H54 (cell line): ENCODE data around the gene CAMTA1.

Experiments used
- DNase-seq: peaks from one replicate; pipeline ENCODE4 v3.0.0; 2011; ENCODE audit warnings: low spot score, mixed read lengths; ENCODE audit not compliant: insufficient read length
- FAIRE-seq: peaks from 3 replicates; lab custom pipeline; 2011; peaks lifted over from hg19 to GRCh38; lab: Jason Lieb, UNC
- POLR2A ChIP-seq: IDR thresholded peaks from 2 replicates; pipeline ENCODE4 v1.6.1; 2011; ENCODE audit warnings: low read depth, mild to moderate bottlenecking, low read length

The CAMTA1 gene

GRCh38 chr1:7524341-7525337 is 739.4 kb downstream of the CAMTA1 start:
- DNase-seq (no peak), FAIRE-seq (no peak)
- TF ChIP-seq POLR2A = no peak

DNA sequence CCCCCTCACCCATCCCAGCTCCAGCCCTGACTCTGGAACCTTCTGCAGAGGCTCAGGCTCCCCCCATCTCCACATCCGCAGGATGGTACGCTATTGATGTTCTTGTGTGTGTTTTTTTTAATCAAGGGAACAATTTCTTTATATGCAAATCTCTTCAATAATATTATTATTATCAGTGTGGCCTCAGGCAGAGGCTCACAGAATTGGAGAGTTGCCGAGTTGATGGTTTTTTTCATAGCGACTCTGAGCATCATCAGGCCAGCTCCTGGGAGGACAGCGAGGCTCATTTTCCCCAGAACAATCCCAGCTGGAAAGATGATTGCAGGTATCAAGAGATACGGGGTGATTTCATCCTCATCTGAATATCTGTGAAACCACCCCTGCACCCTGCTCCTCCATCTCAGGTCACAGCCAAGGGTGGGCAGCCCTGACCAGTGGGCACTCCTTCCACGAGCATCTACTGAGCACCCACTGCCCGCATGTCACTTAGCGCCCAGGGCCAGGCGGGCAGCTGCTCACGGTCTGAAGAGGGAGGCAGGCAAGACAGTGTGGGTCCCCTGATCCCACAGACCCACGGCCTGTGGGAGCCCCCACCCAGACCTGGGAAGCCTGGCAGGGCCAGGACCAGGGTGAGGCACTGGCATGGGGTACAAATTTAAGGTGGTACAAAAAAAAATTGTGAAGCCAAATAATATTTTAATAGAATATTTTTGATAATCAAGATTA is 740.2 kb downstream of the CAMTA1 start:
- TF ChIP-seq POLR2A = no peak
- DNase-seq = no peak
- FAIRE-seq = no peak

- no peak for FAIRE-seq
- no peak for TF ChIP-seq POLR2A
- DNase-seq = peak; percentile 52
These were observed 741.1 kb downstream of the CAMTA1 start for GRCh38 chr1:7526196-7526866.

- FAIRE-seq (no peak), DNase-seq (peak; percentile 32)
- no peak for TF ChIP-seq POLR2A
These were observed 741.8 kb downstream of the CAMTA1 start for GRCh38 chr1:7526867-7527732.

DNA sequence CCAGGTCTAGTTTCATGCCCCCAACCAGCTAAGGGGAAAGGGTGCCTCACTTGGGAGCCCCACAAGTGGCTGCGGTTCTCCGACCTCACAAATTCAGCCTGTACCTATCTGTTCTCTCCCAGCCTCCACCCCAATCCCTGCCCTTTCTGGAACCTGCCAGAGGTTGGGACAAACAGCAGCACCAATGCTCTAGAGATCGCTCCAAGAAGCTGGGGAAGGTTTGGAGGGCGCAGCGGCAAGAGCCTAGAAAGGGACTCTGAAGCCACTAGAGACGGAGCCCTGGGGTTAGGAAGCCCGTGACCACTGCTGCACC is 742.4 kb downstream of the CAMTA1 start:
- DNase-seq = no peak
- FAIRE-seq = no peak
- no peak for TF ChIP-seq POLR2A

GRCh38 chr1:7528386-7529198 is 743.3 kb downstream of the CAMTA1 start:
- TF ChIP-seq POLR2A = no peak
- no peak for FAIRE-seq
- no peak for DNase-seq

- no peak for TF ChIP-seq POLR2A
- FAIRE-seq (no peak), DNase-seq (no peak)
These were observed 744.7 kb downstream of the CAMTA1 start for GRCh38 chr1:7529917-7530316.

GRCh38 chr1:7531562-7532340 is 746.5 kb downstream of the CAMTA1 start:
- DNase-seq = no peak
- no peak for FAIRE-seq
- TF ChIP-seq POLR2A = no peak

DNA sequence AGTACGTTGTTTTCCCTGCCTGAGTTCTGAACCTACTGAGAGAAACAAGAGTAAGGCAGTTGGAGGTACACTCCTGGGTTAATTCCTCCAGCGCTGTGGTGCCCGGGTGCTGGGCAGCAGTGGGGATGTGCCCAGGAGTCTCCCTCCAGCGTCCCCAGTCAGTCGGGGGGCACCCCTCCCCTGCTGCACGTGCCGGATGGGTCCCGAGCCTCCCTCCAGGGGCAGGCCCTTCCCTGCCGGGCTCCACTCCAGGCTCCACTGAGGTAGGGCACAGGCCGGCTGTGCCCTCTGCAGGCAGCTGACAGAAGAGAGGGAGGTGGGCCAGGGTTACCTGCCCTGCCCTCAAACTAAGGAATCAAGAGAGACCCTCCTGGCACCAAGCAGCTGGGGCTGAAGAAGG is 747.8 kb downstream of the CAMTA1 start:
- no peak for FAIRE-seq
- TF ChIP-seq POLR2A = no peak
- no peak for DNase-seq

DNA sequence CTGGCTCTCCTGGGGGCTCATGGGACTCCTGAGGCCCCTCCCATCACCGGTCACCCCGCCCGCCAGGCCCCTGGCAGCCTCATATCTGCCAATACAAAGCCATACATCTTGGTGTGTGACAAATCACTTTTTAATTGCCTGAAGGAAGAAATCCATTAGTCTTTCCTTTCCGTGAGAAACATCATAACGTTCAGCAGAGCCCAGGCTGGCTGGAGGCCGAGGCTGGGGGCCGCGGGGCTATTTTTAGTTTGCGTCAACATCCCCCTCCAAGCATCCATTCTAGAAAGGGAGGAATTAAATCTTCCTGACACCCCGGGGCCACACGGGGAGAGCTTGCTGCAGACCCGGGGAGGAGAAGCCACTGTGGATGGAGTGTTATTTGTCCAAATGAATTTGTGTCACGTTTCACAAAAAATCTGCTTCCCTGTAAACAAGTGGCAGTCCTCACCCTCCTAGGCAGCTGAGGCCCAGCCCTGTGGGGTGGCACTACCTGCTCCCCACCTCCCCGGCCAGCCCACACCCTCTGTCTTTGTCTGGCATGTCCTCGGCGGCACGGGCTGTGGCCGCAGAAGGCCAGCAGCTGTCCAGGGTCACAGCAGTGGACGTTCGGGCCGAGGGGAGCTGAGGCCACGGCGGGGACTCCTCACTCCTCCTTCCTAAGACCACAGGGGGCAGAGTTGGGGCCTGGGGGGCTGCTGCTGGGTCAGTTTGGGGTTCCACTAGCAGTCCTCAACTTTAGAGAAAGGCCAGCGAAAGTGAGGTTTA is 749.0 kb downstream of the CAMTA1 start:
- FAIRE-seq (no peak), DNase-seq (no peak)
- no peak for TF ChIP-seq POLR2A

DNA sequence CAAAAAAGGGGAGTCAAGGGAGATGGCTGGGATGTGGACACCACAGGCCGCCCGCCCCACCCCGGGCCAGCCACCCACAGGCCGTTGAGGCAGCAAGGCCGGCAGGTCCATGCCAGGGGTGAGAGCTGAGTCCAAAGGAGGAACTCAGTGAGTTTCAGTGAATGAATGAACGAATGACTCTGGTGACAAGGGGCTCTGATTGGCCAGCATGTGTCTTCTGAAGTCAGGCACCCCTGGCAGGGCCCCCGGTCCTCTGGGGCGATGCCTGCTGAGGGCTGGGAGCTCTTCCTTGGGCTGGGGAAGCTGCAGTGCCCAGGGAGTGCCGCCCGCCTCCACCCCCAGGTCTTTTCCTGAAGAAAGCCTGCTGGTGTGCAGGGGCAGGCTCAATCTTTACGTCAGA is 749.8 kb downstream of the CAMTA1 start:
- FAIRE-seq (no peak), DNase-seq (no peak)
- TF ChIP-seq POLR2A = no peak
